GM10266 (cell line): ENCODE measurements around the gene AASDH.

Source experiments
- DNase-seq: peaks from one replicate; pipeline ENCODE4 v3.0.0; 2012; ENCODE audit errors: extremely low spot score
- TF ChIP-seq, protein P1 (sequence below): IDR thresholded peaks from 2 replicates; pipeline ENCODE4 v1.5.1; 2012; ENCODE audit warnings: mild to moderate bottlenecking, low read depth; ENCODE audit not compliant: control insufficient read depth, insufficient read depth; ENCODE audit errors: missing control alignments

Gene AASDH

DNA sequence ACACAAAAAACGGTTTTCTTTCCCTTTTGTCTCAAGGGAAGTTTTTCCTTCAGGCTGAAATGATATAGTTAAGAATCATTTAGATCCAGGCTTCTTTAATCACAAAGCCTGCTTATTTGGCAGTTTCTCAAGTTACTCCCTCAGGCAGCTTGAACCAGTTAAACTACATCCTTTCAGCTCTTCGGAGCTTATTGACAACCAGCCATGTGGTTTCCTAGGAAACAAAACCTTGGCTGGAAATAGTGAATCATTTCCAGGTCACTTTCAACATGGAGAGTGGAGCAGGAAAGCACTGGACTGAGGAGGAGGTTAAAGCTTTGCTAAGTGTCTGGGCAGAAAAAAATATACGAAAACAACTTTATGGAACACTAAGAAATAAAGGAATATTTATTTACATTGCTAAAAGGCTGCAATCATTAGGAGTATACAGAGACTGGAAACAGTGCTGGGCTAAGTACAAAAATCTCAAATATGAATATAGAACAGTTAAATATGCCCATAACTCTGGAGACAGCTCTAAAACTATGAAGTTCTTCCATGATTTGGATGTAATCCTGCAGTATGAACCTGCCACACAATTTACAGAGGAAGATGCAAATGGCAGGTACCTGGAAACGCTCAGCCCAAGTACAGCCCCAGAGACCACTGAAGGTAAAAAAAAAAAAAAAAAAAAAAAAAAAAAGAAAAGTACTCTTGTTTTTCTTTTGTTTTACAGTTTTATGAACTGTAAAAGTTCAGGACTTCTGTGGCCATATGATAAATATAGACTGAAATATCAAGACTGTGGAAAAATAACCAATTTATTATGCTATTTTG lies 23.2 kb upstream of the AASDH start:
- TF ChIP-seq, protein P1, sequence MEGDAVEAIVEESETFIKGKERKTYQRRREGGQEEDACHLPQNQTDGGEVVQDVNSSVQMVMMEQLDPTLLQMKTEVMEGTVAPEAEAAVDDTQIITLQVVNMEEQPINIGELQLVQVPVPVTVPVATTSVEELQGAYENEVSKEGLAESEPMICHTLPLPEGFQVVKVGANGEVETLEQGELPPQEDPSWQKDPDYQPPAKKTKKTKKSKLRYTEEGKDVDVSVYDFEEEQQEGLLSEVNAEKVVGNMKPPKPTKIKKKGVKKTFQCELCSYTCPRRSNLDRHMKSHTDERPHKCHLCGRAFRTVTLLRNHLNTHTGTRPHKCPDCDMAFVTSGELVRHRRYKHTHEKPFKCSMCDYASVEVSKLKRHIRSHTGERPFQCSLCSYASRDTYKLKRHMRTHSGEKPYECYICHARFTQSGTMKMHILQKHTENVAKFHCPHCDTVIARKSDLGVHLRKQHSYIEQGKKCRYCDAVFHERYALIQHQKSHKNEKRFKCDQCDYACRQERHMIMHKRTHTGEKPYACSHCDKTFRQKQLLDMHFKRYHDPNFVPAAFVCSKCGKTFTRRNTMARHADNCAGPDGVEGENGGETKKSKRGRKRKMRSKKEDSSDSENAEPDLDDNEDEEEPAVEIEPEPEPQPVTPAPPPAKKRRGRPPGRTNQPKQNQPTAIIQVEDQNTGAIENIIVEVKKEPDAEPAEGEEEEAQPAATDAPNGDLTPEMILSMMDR, result no peak

DNA sequence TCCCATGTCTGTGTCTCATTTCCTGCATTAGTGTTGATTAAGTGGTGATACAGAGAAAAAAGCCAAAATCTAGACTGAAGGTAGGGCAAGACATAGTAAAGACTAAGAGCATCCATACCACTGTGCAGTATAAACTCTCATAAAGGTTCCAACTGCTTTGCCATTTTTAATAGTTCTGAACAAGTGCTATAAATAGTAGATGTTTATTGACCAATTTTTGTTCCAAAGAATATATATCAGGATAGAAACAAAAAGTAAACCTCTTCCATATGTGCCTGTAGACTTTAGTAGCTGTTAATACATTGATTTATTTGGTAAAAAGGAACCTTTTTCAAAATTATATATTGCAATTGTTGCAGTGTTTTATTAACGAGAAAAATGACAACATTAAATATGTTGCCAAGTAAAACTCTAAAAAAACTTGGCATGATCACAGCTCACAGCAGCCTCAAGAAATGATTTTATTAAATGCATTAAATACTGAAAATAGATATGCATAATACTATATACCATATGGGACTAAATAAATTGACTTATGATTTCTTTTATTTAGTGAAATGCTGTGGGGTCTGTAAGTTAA lies 22.3 kb upstream of the AASDH start:
- DNase-seq, result no peak
- TF ChIP-seq, protein P1, result no peak

More for the DNA sequence above, 23.2 kb upstream of the AASDH start:
- DNase-seq, result no peak

DNA sequence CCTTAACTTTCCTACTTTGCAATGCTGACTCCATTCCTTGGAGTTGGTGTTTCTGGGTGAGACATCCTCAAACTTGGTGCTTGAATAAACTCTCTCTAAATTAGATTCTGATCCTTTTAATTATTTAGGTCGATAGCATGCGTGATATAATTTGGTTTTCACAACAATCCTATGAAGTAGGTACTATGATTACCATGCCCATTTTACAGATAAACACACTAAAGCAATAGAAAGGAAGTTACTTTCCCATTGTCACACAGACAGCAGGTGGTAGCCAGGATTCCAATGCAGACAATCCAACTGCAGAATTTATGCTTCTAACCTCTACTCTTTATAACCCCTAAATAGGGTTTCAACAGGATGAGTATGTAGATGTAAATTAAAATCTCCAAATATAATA lies 21.7 kb upstream of the AASDH start:
- no peak for DNase-seq
- TF ChIP-seq, protein P1, result no peak

DNA sequence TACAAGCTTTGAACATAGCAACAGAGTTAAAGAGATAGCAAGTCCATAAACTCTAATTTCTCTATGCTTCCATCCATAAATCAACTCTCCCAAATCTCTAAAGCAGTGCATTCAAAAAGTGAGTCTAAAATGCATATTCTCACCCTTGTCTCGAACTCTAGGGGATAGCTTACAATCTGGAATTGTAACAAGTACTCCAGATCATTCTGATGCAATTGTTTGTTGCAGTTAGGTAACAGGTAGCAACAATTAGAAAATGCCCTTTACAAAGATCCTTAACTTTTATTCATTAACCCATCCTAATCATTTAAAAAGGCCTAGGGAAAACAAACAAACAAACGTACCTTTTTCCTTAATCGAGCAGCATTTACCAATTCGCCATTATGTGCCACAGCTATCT lies 18.9 kb upstream of the AASDH start:
- TF ChIP-seq, protein P1, result no peak
- DNase-seq, result no peak

DNA sequence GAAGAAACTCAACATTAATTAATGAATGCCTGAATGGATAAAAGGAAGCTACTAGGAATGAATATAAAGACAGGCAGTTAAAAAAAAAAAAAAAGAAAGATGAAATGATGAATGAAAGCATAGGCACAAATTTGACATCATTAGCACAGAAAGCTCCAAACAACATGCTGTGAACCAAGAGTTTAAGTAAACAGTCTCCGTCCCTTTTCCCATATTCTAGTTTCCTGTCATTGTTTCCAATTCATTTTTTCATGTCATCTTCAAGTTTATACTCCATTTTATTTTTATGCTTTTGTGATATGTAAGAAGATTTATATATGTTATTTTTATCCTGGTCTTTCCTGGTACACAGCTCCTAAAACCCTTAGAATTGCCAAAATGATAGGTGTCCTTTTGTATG lies 17.7 kb upstream of the AASDH start:
- no peak for DNase-seq
- TF ChIP-seq, protein P1, result no peak

DNA sequence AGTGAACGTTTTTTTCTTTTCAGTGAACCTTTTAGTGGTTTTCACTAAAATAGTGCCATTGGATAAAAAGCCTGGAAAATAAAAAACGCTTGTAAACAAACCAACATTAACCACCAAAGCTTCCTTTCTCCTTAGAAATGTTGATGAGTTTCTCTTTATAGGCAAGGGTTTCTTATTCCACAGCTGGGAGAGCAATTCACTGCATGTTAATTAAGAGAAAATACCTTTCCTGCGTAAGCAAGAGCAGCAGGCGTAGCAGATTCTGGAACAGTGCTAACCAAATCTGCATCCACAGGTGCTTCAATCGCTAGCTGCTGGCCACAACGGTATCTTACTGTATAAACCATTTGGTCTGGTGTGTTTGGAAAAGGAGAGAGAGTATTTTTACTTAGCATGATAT lies 13.3 kb upstream of the AASDH start:
- no peak for DNase-seq
- TF ChIP-seq, protein P1, result no peak

DNA sequence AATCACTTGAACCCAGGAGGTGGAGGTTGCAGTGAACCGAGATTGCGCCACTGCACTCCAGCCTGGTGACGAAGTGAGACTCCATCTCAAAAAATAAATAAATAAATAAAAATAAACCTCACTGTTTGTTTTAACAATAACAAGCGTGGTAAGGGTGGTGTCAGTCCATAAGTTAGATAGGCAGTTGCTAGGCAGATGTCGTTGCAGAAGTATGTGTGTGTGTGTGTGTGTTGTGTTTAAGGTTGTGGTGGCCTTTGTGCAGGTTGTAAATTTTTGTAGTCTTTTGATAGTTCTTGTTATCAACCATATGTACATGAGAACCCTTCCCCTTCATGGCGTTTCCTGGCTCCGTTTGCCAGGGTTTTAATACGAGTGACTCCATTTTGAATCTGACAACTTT lies 4.0 kb upstream of the AASDH start:
- TF ChIP-seq, protein P1, result no peak
- no peak for DNase-seq
